GF-D8 (cell line): ENCODE results near the gene GATA3.

Source experiments
- DNase-seq: peaks from one replicate; lab custom pipeline; 2025; lab: John Stamatoyannopoulos, UW

The GATA3 gene

GRCh38 chr10:8100366-8100765 is 45.9 kb downstream of the GATA3 start:
- DNase-seq = no peak

GRCh38 chr10:8102708-8103401 is 48.4 kb downstream of the GATA3 start:
- no peak for DNase-seq

GRCh38 chr10:8103543-8103942 is 49.1 kb downstream of the GATA3 start:
- no peak for DNase-seq

- no peak for DNase-seq
These were observed 49.5 kb downstream of the GATA3 start for GRCh38 chr10:8104005-8104404.

- DNase-seq = no peak
These were observed 50.2 kb downstream of the GATA3 start for GRCh38 chr10:8104721-8105120.

GRCh38 chr10:8105932-8106331 is 51.4 kb downstream of the GATA3 start:
- DNase-seq = no peak

GRCh38 chr10:8112230-8112905 is 57.9 kb downstream of the GATA3 start:
- no peak for DNase-seq

- DNase-seq = no peak
These were observed 58.5 kb downstream of the GATA3 start for GRCh38 chr10:8112942-8113442.

- no peak for DNase-seq
These were observed 59.1 kb downstream of the GATA3 start for GRCh38 chr10:8113616-8114015.

GRCh38 chr10:8114741-8115617 is 60.5 kb downstream of the GATA3 start:
- peak; percentile 52 for DNase-seq

GRCh38 chr10:8115618-8115980 is 61.1 kb downstream of the GATA3 start:
- no peak for DNase-seq

- no peak for DNase-seq
These were observed 62.0 kb downstream of the GATA3 start for GRCh38 chr10:8116474-8116873.

- no peak for DNase-seq
These were observed 62.5 kb downstream of the GATA3 start for GRCh38 chr10:8116926-8117493.

GRCh38 chr10:8121201-8121890 is 66.9 kb downstream of the GATA3 start:
- no peak for DNase-seq

- DNase-seq = no peak
These were observed 68.3 kb downstream of the GATA3 start for GRCh38 chr10:8122611-8123369.

- no peak for DNase-seq
These were observed 69.9 kb downstream of the GATA3 start for GRCh38 chr10:8124436-8124835.
